B cell (primary cell): ENCODE results near the gene TENM3. TPM values are rescaled to one million over a fixed set of nuclear protein-coding genes. Genes with fewer than 3 reads are reported as not detected.

Experiments used
- ATAC-seq: fragments of 200-7000 bp; cut with Tn5 transposase; one replicate; pipeline ENCODE4 v1.10.0; 2021; ENCODE audit warnings: low read depth, mild to moderate bottlenecking, moderate number of reproducible peaks, moderate library complexity
- CTCF ChIA-PET: fragments of 350-600 bp; sonication (Branson Sonifier 250); formaldehyde crosslinking; loops from one replicate; lab custom pipeline; 2021; ENCODE audit warnings: antibody characterized with exemption, inconsistent platforms; lab: Charles Lee
- POLR2A ChIA-PET: fragments of 350-600 bp; sonication (Branson Sonifier 250); formaldehyde crosslinking; loops from one replicate; lab custom pipeline; 2021; ENCODE audit warnings: antibody characterized with exemption; lab: Charles Lee
- DNase-seq: peaks from one replicate; pipeline ENCODE4 v3.0.0; 2013
- H2AFZ ChIP-seq: 2 replicates; pipeline ENCODE4 v1.6.1; 2012; ENCODE audit warnings: mild to moderate bottlenecking, low read depth, low read length; ENCODE audit not compliant: insufficient read depth, poor library complexity, severe bottlenecking
- H3K27ac ChIP-seq, 2 donors: 1 replicate in 1 of 2; 2 replicates in 1 of 2; pipeline ENCODE4 v1.5.1; 2012 to 2013; ENCODE audit warnings: low read length in 2 of 2, mild to moderate bottlenecking in 2 of 2, moderate library complexity in 1 of 2
- H3K27me3 ChIP-seq, 4 experiments: fragments of 200-600 bp in 1 of 4; sonication (generic) in 1 of 4; replicated peaks in 1 of 4; 1 replicate in 2 of 4; 2 replicates in 2 of 4; pipeline versions ENCODE4 v1.6.1 to v1.7.0; 2013 to 2016; ENCODE audit warnings: low read length in 3 of 4, mild to moderate bottlenecking in 2 of 4, mixed read lengths in 1 of 4, moderate library complexity in 1 of 4; ENCODE audit not compliant: insufficient read depth in 4 of 4, control insufficient read depth in 3 of 4; ENCODE audit errors: control extremely low read depth in 1 of 4
- H3K36me3 ChIP-seq, 2 experiments: replicated peaks in 1 of 2; 1 replicate in 1 of 2; 2 replicates in 1 of 2; pipeline versions ENCODE4 v1.6.1 to v1.7.1; 2013; ENCODE audit warnings: low read length in 1 of 2; ENCODE audit not compliant: insufficient read depth in 2 of 2, control insufficient read depth in 1 of 2; ENCODE audit errors: control extremely low read depth in 1 of 2, extremely low read depth in 1 of 2
- H3K4me1 ChIP-seq, 2 donors: fragments of 200-600 bp in 1 of 2; sonication (generic) in 1 of 2; 1 replicate in 1 of 2; 2 replicates in 1 of 2; pipeline versions ENCODE4 v1.5.1 to v1.6.1; 2013 to 2017; ENCODE audit warnings: low read length in 2 of 2; ENCODE audit not compliant: control insufficient read depth in 2 of 2, insufficient read depth in 2 of 2
- H3K4me2 ChIP-seq: replicated peaks from 2 replicates; pipeline ENCODE3; 2012; ENCODE audit warnings: mild to moderate bottlenecking, low read depth, low read length; ENCODE audit not compliant: poor library complexity, severe bottlenecking
- H3K4me3 ChIP-seq, 5 experiments: fragments of 200-600 bp in 1 of 5; sonication (generic) in 1 of 5; 1 replicate in 3 of 5; 2 replicates in 2 of 5; pipeline versions ENCODE4 v1.5.1 to v1.7.0; 2011 to 2016; ENCODE audit warnings: low read length in 4 of 5, mild to moderate bottlenecking in 4 of 5, low read depth in 2 of 5, control low read depth in 1 of 5, moderate library complexity in 1 of 5; ENCODE audit not compliant: insufficient read depth in 1 of 5; ENCODE audit errors: control extremely low read depth in 1 of 5, extremely low read depth in 1 of 5
- H3K79me2 ChIP-seq: fragments of 200-600 bp; sonication (generic); one replicate; pipeline ENCODE4 v1.6.0; 2016; ENCODE audit warnings: low read length; ENCODE audit not compliant: control insufficient read depth, insufficient read depth
- H3K9ac ChIP-seq: fragments of 200-600 bp; sonication (generic); 2 replicates; pipeline ENCODE4 v1.6.1; 2017; ENCODE audit warnings: mild to moderate bottlenecking, low read length, moderate library complexity
- H3K9me3 ChIP-seq, 3 donors: one replicate each; pipeline versions ENCODE4 v1.6.1 to v1.7.1; 2013; ENCODE audit warnings: low read length in 2 of 3; ENCODE audit not compliant: control insufficient read depth in 2 of 3, insufficient read depth in 1 of 3; ENCODE audit errors: control extremely low read depth in 1 of 3
- H4K20me1 ChIP-seq: 2 replicates; pipeline ENCODE4 v1.6.0; 2012; ENCODE audit warnings: mild to moderate bottlenecking, low read length; ENCODE audit not compliant: insufficient read depth, control insufficient read depth, poor library complexity, severe bottlenecking
- H3K27ac Mint-ChIP-seq: one replicate; pipeline ENCODE4 v1.8.0; 2021; ENCODE audit warnings: mixed read lengths
- H3K27me3 Mint-ChIP-seq: one replicate; pipeline ENCODE4 v1.8.0; 2021; ENCODE audit warnings: mixed read lengths
- H3K4me1 Mint-ChIP-seq: one replicate; pipeline ENCODE4 v1.8.0; 2021; ENCODE audit warnings: mixed read lengths
- H3K4me3 Mint-ChIP-seq: one replicate; pipeline ENCODE4 v1.8.0; 2021; ENCODE audit warnings: mixed read lengths
- H3K9me3 Mint-ChIP-seq: one replicate; pipeline ENCODE4 v1.8.0; 2022; ENCODE audit warnings: mixed read lengths; ENCODE audit not compliant: insufficient read depth
- CTCF ChIP-seq: fragments of 200-600 bp; IDR thresholded peaks from one replicate; pipeline ENCODE4 v1.8.0; 2022; ENCODE audit warnings: antibody characterized with exemption, mild to moderate bottlenecking
- EZH2 ChIP-seq: IDR thresholded peaks from 2 replicates; pipeline ENCODE4 v1.6.1; 2012; ENCODE audit warnings: borderline replicate concordance, low read depth, mild to moderate bottlenecking, moderate library complexity, low read length; ENCODE audit not compliant: insufficient read depth, poor library complexity, severe bottlenecking
- WGBS: methylation state at CpG from one replicate; pipeline ENCODE4 v1.1.5; 2013; ENCODE audit warnings: missing lambda C conversion rate; ENCODE audit not compliant: insufficient coverage; 5-methylcytosine and 5-hydroxymethylcytosine counted together
- intact Hi-C: fragments of 100-400 bp; cut with micrococcal nuclease; formaldehyde crosslinking; loops from one replicate; pipeline ENCODE4 v1.10.0; 2022
- polyA plus RNA-seq: library from polyadenylated mRNA; depleted of rRNA; stranded (reverse); fragments of >200 nt; gene quantifications from 2 replicates; pipeline ENCODE4 v1.2.3, GENCODE V29; 2012
- total RNA-seq, 2 donors: library from RNA; stranded (reverse); fragments of 120-200 nt in 1 of 2; gene quantifications; 1 replicate in 1 of 2; 2 replicates in 1 of 2; pipeline versions ENCODE4 v1.2.3 to v1.2.4, GENCODE V29; 2013 to 2022

Gene TENM3
- total and polyA plus RNA-seq, 2 donors (not counting 1 experiment from before 2014, with no cell fraction given), result not detected

- TF ChIP-seq EZH2 (no peak), CTCF (no peak)
- no peak overlapping the region for H3K27ac ChIP-seq
- H3K36me3 ChIP-seq, result no peaks in the 10 kb centered on the region
- no peaks in the 10 kb centered on the region for H3K4me1 ChIP-seq
- DNase-seq (no peak), ATAC-seq (no peak)
- no peak overlapping the region for H3K4me2 ChIP-seq
- 93% methylated on average over 4 of the region's 10 CpGs for WGBS
- H3K4me3 ChIP-seq, result no peak overlapping the region
- Mint-ChIP-seq H3K4me1 (no peaks in the 10 kb centered on the region), H3K27me3 (no peaks in the 10 kb centered on the region), H3K27ac (no peak overlapping the region), H3K4me3 (no peak overlapping the region), H3K9me3 (no peaks in the 10 kb centered on the region)
- ChIA-PET POLR2A (no interaction called here), CTCF (no interaction called here)
- no peaks in the 10 kb centered on the region for H4K20me1 ChIP-seq
- H3K9ac ChIP-seq, result no peak overlapping the region
- no peaks in the 10 kb centered on the region for H3K79me2 ChIP-seq
- peaks cover 0 to 2% (median 0%) of the 10 kb centered on the region in 3 donors for H3K9me3 ChIP-seq
- H3K27me3 ChIP-seq, result no peaks in the 10 kb centered on the region
- intact Hi-C loops, result no loop called here
- H2AFZ ChIP-seq, result no peak overlapping the region
These were observed 28.5 kb downstream of the TENM3 start for GRCh38 chr4:182271731-182272130.

GRCh38 chr4:182272151-182272550, 28.9 kb downstream of the TENM3 start:
- Histone ChIP-seq H4K20me1 (no peaks in the 10 kb centered on the region), H2AFZ (no peak overlapping the region), H3K4me1 (no peaks in the 10 kb centered on the region), H3K27me3 (no peaks in the 10 kb centered on the region), H3K79me2 (no peaks in the 10 kb centered on the region), H3K36me3 (no peaks in the 10 kb centered on the region), H3K4me3 (no peak overlapping the region), H3K9ac (no peak overlapping the region), H3K4me2 (no peak overlapping the region), H3K9me3 (peaks cover 0 to 2% (median 0%) of the 10 kb centered on the region in 3 donors), H3K27ac (no peak overlapping the region)
- ChIA-PET CTCF (no interaction called here), POLR2A (no interaction called here)
- Mint-ChIP-seq H3K4me1 (no peaks in the 10 kb centered on the region), H3K9me3 (no peaks in the 10 kb centered on the region), H3K27me3 (no peaks in the 10 kb centered on the region), H3K4me3 (no peak overlapping the region), H3K27ac (no peak overlapping the region)
- intact Hi-C loops, result no loop called here
- ATAC-seq (no peak), DNase-seq (no peak)
- TF ChIP-seq EZH2, result no peak
- no peak for TF ChIP-seq CTCF
- WGBS, result 96% methylated on average over 5 of the region's 7 CpGs
